AG09319 (cell line): ENCODE measurements around the gene FBXW9.
A peak's percentile ranks its signal among the peaks of the same experiment; 100 is the strongest.
"Not testable (repeated sequence)": the region's sequence is repeated elsewhere in the genome, so short reads cannot be mapped to it uniquely, and the experiment has no call there.

ENCODE experiments used
- DNase-seq: peaks from one replicate; pipeline ENCODE4 v3.0.0-alpha.2; 2010; ENCODE audit warnings: low read depth; ENCODE audit errors: extremely low read depth
- CTCF ChIP-seq: IDR thresholded peaks from 2 replicates; pipeline ENCODE4 v1.5.1; 2011; ENCODE audit warnings: low read depth, mild to moderate bottlenecking, inconsistent platforms, low read length, moderate library complexity

Gene FBXW9

GRCh38 chr19:12721656-12722565, 25.5 kb upstream of the FBXW9 start:
- TF ChIP-seq CTCF = no peak

GRCh38 chr19:12720851-12721655, 24.6 kb upstream of the FBXW9 start:
- DNase-seq = no peak

More at GRCh38 chr19:12721656-12722565, 25.5 kb upstream of the FBXW9 start:
- peak; percentile 43 for DNase-seq

GRCh38 chr19:12720296-12720695, 23.9 kb upstream of the FBXW9 start:
- no peak for DNase-seq
- TF ChIP-seq CTCF = no peak

More at GRCh38 chr19:12720851-12721655, 24.6 kb upstream of the FBXW9 start:
- no peak for TF ChIP-seq CTCF

GRCh38 chr19:12715929-12716328, 19.5 kb upstream of the FBXW9 start:
- no peak for TF ChIP-seq CTCF

GRCh38 chr19:12715102-12715501, 18.7 kb upstream of the FBXW9 start:
- no peak for DNase-seq
- no peak for TF ChIP-seq CTCF

More at GRCh38 chr19:12715929-12716328, 19.5 kb upstream of the FBXW9 start:
- DNase-seq = no peak

- DNase-seq = not testable (repeated sequence)
Observed at GRCh38 chr19:12713304-12713703, 16.9 kb upstream of the FBXW9 start.

GRCh38 chr19:12712077-12712476, 15.6 kb upstream of the FBXW9 start:
- not testable (repeated sequence) for DNase-seq

GRCh38 chr19:12711187-12711586, 14.8 kb upstream of the FBXW9 start:
- DNase-seq = no peak
- no peak for TF ChIP-seq CTCF
